ENCODE results near the gene ARID1B.

- TF ChIP-seq, protein P1, sequence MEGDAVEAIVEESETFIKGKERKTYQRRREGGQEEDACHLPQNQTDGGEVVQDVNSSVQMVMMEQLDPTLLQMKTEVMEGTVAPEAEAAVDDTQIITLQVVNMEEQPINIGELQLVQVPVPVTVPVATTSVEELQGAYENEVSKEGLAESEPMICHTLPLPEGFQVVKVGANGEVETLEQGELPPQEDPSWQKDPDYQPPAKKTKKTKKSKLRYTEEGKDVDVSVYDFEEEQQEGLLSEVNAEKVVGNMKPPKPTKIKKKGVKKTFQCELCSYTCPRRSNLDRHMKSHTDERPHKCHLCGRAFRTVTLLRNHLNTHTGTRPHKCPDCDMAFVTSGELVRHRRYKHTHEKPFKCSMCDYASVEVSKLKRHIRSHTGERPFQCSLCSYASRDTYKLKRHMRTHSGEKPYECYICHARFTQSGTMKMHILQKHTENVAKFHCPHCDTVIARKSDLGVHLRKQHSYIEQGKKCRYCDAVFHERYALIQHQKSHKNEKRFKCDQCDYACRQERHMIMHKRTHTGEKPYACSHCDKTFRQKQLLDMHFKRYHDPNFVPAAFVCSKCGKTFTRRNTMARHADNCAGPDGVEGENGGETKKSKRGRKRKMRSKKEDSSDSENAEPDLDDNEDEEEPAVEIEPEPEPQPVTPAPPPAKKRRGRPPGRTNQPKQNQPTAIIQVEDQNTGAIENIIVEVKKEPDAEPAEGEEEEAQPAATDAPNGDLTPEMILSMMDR (IDR thresholded peaks at IDR 0.05): no peak
- TF ChIP-seq EZH2 (IDR thresholded peaks at IDR 0.05) (no peak), EZH2phosphoT487 (IDR thresholded peaks at IDR 0.05) (no peak)
Observed at GRCh38 chr6:157221817-157222175, 444.6 kb downstream of the ARID1B start.

All from neural progenitor cell (in vitro differentiated cells).